ENCODE measurements around the gene RPL21.
"Not testable (repeated sequence)": the region's sequence is repeated elsewhere in the genome, so short reads cannot be mapped to it uniquely, and the experiment has no call there.

Gene RPL21

GRCh38 chr13:27251166-27252091 lies at the start of gene RPL21:
TSS of gene RPL21 (plus strand) at chr13:27251558. CDS start at chr13:27253777, 2,219 bp downstream.
- DNase-seq, result peak; percentile 90 to 93

DNA sequence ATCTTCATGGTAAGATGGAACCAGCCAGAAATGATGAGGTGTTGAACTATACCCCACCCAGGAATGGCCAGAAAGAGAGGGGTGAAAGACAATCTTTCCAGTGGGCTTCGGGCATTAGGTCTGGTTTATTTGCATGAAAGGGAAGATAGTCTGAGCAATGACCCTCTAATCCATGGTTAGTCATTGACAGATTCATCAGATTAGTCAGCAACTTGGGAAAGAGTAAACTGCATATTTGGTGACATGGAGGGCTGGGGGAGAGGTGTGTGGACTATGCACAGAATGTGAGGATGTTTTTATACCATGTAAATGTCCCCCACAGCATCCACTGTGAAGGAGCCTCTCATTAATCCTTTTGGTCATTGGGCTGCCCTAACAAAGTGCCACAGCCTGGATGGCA lies 49.7 kb upstream of the RPL21 start:
- DNase-seq, result no peak

DNA sequence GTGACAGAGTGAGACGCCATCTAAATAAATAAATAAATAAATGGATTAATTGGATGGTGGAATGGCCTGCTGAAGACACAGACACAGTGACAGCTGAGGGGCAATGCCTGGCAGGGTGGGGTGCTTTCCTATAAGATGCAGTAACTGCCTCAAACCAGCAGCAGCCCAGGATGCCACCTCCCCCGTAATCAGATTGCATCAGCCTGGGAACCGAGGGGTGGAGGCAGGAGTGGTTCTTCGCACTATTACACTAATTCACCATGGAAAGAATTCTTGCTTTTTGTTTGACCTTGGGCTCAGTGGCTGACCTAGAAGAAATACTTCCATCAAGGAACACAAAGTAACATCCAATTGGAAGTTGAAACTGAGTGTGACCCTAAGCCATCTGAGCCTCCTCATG lies 48.2 kb upstream of the RPL21 start:
- no peak for DNase-seq

DNA sequence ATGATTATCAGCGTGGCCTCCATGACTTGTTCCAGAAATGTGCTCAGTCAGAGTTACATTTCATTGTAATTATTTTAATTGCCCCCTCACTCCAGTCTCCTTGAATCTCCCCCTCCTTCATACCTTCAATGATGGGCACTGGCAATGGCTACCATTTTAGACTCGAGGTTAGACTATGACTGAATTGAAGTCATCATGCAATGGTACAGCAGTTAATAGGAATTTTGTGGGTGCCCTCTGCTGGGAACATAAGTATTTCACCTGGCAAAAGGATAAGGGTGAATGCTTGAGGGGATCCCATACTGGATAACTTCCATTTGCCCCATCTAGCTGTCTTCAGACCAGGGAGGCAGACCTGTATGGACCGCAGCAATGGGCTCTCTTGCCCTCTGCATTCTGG lies 47.5 kb upstream of the RPL21 start:
- DNase-seq, result no peak

- no peak for DNase-seq
Measured at GRCh38 chr13:27208514-27208913, 42.8 kb upstream of the RPL21 start.

- DNase-seq, result no peak
Measured at GRCh38 chr13:27211271-27211670, 40.1 kb upstream of the RPL21 start.

DNA sequence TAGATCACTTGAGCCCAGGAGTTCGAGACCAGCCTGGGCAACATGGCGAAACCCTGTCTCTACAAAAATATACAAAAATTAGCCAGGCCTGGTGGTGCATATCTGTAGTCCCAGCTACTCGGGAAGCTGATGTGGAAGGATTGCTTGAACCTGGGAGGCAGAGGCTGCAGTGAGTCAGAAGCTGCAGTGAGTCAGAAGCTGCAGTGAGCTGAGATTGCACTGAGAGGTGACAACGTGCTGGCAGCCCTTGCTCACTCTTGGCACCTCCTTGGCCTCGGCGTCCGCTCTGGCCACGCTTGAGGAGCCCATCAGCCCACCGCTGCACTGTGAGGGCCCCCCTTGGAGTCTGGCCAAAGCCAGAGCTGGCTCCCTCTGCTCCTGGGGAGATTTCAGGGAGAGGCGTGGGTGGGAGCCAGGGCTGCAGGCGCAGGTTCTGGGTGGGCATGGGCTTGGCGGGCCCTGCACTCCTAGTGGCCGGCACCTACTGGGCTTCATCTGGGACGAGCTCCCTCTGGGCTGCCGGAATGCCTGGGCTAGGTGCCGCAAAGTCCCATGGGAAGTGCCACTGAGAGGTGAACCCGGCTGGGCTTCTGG lies 39.5 kb upstream of the RPL21 start:
- no peak for DNase-seq

- not testable (repeated sequence) for DNase-seq
Measured at GRCh38 chr13:27213386-27213785, 38.0 kb upstream of the RPL21 start.

DNA sequence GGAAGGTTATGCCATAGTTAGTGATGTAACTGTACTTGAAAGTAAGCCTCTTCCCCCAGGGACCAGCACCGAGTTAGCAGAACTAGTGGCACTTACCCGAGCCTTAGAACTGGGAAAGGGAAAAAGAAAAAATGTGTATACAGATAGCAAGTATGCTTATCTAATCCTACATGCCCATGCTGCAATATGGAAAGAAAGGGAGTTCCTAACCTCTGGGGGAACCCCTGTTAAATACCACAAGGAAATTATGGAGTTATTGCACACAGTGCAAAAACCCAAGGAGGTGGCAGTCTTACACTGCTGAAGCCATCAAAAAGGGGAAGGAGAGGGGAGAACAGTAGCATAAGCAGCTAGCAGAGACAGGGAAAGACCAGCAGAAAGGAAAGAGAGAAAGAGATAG lies 33.6 kb upstream of the RPL21 start:
- not testable (repeated sequence) for DNase-seq

- DNase-seq, result not testable (repeated sequence)
Measured at GRCh38 chr13:27218861-27219260, 32.5 kb upstream of the RPL21 start.

GRCh38 chr13:27219611-27220010 lies 31.7 kb upstream of the RPL21 start:
- no peak for DNase-seq

- not testable (repeated sequence) for DNase-seq
Measured at GRCh38 chr13:27222100-27222499, 29.3 kb upstream of the RPL21 start.

DNA sequence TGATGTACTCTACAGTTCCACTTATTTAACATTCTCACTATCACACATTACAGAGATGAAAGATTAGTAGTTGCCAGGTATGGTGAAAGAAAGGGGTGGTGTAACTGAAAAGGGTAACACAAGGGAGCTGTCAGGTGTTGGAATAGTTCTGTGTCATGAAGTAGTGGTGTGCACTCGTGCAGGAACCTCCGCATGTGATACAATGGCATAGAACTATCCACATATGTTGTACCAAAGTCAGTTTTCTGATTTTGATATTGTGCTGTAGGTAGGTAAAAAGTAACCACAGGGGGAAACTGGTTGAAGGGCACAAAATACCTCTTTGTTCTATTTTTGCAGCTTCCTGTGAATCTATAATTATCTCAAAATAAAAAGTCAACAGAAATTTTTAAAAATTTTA lies 24.4 kb upstream of the RPL21 start:
- DNase-seq, result no peak

GRCh38 chr13:27228131-27228530 lies 23.2 kb upstream of the RPL21 start:
- no peak for DNase-seq

DNA sequence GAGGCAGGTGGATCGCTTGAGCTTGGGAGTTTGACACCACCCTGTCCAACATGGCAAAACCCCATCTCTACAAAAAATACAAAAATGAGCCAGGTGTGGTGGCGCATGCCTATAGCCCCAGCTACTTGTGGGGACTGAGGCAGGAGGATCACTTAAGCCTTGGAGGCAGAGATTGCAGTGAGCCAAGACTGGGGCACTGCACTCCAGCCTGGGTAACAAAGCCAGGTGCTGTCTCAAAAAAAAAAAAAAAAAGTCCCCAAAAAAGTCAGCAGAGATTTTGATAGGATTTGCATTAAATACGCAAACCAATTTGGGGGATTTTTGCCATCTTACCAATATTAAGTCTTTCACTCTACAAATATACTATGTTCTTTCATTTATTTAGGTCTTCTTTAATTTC lies 21.7 kb upstream of the RPL21 start:
- DNase-seq, result no peak

GRCh38 chr13:27233964-27234363 lies 17.4 kb upstream of the RPL21 start:
- no peak for DNase-seq

GRCh38 chr13:27236478-27236877 lies 14.9 kb upstream of the RPL21 start:
- no peak for DNase-seq

GRCh38 chr13:27242702-27243101 lies 8.7 kb upstream of the RPL21 start:
- DNase-seq, result no peak

GRCh38 chr13:27245610-27246009 lies 5.7 kb upstream of the RPL21 start:
- no peak for DNase-seq

- no peak for DNase-seq
Measured at GRCh38 chr13:27250833-27251165, 559 bp upstream of the RPL21 start.

GRCh38 chr13:27252467-27252866 lies 1.1 kb downstream of the RPL21 start:
- DNase-seq, result no peak

DNA sequence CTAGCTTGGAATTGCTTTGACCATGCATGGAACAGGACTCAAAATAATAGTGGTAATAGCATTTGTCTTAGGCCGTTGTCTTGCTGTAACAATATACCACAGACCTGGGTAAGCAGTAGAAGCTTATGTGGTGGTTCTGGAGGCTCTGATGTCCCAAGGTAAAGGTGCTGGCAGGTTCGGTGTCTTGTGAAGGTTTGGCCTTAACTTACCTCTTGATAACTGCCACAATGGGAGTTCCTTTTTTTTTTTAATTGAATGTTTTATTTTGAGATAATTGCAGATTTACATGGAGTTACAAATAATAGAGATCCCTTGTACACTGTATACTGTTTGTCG lies 5.8 kb downstream of the RPL21 start:
- DNase-seq, result no peak

- DNase-seq, result no peak
Measured at GRCh38 chr13:27257648-27258253, 6.4 kb downstream of the RPL21 start.
